Body of pancreas (tissue), 4 donors: ENCODE results near the gene OTOG. TPM values are rescaled to one million over a fixed set of nuclear protein-coding genes. Genes with fewer than 3 reads are reported as not detected.

Experiments
- ATAC-seq: fragments of 150-250 bp; one replicate; pipeline ENCODE4 v1.9.1; 2016
- DNase-seq, 4 donors: peaks; one replicate each; pipeline ENCODE4 v3.0.0-alpha.2; 2019
- H3K27ac ChIP-seq, 4 donors: fragments of 200-600 bp; sonication (generic); 1 replicate in 3 of 4; 2 replicates in 1 of 4; pipeline versions ENCODE4 v1.5.1 to v1.6.1; 2016 to 2019; ENCODE audit warnings: mild to moderate bottlenecking in 1 of 4, mixed read lengths in 1 of 4, moderate library complexity in 1 of 4
- H3K27me3 ChIP-seq, 2 donors: fragments of 200-600 bp; sonication (generic); one replicate each; pipeline ENCODE4 v1.6.0; 2016; ENCODE audit warnings: mild to moderate bottlenecking in 1 of 2
- H3K36me3 ChIP-seq, 2 donors: fragments of 200-600 bp; sonication (generic); replicated peaks in 1 of 2; 2 replicates each; pipeline ENCODE4 v1.5.1; 2016; ENCODE audit warnings: low read depth in 2 of 2; ENCODE audit not compliant: insufficient read depth in 1 of 2
- H3K4me1 ChIP-seq: fragments of 200-600 bp; sonication (generic); one replicate; pipeline ENCODE4 v1.6.0; 2016
- H3K4me3 ChIP-seq, 2 donors: fragments of 200-600 bp; sonication (generic); 1 replicate in 1 of 2; 2 replicates in 1 of 2; pipeline ENCODE4 v1.5.1; 2016 to 2019
- H3K9me3 ChIP-seq, 3 donors: fragments of 200-600 bp; sonication (generic); 1 replicate in 2 of 3; 2 replicates in 1 of 3; pipeline ENCODE4 v1.5.1; 2016
- POLR2A ChIP-seq, 3 donors: fragments of 450-650 bp; IDR thresholded peaks; one replicate each; pipeline ENCODE4 v1.6.1; 2016; ENCODE audit warnings: antibody characterized with exemption in 3 of 3, mild to moderate bottlenecking in 2 of 3
- WGBS, 2 donors: methylation state at CpG; one replicate each; pipeline ENCODE4 v1.1.5; 2017; 5-methylcytosine and 5-hydroxymethylcytosine counted together
- intact Hi-C: fragments of 100-400 bp; cut with DNase I; formaldehyde crosslinking; loops from one replicate; pipeline ENCODE4 v1.15.1; 2023
- total RNA-seq, 2 donors: library from RNA; depleted of rRNA; stranded (reverse); fragments of >200 nt; gene quantifications; one replicate each; pipeline ENCODE4 v1.1.0, GENCODE V29; 2016
- TF ChIP-seq, protein P1 (sequence below), 7 experiments: fragments of 450-650 bp in 4 of 7; fragments of 200-600 bp in 3 of 7; sonication (generic) in 3 of 7; IDR thresholded peaks; one replicate each; pipeline ENCODE4 v1.5.1; 2016 to 2019; ENCODE audit warnings: antibody characterized with exemption in 7 of 7

The OTOG gene
- total RNA-seq, 2 donors from 2014 or later, result not detected

GRCh38 chr11:17512101-17512500 is 35.0 kb upstream of the OTOG start:
- Histone ChIP-seq H3K36me3 (no peaks in the 10 kb centered on the region), H3K4me3 (no peak overlapping the region), H3K4me1 (no peaks in the 10 kb centered on the region), H3K27me3 (no peaks in the 10 kb centered on the region), H3K27ac (no peak overlapping the region), H3K9me3 (no peaks in the 10 kb centered on the region)
- intact Hi-C loops, result no loop called here
- WGBS, 2 donors, result 10 to 15% methylated on average over 2 of the region's 2 CpGs
- DNase-seq, result no peak
- no peak for ATAC-seq
- TF ChIP-seq POLR2A (IDR thresholded peaks at IDR 0.05), result no peak
- TF ChIP-seq, protein P1, sequence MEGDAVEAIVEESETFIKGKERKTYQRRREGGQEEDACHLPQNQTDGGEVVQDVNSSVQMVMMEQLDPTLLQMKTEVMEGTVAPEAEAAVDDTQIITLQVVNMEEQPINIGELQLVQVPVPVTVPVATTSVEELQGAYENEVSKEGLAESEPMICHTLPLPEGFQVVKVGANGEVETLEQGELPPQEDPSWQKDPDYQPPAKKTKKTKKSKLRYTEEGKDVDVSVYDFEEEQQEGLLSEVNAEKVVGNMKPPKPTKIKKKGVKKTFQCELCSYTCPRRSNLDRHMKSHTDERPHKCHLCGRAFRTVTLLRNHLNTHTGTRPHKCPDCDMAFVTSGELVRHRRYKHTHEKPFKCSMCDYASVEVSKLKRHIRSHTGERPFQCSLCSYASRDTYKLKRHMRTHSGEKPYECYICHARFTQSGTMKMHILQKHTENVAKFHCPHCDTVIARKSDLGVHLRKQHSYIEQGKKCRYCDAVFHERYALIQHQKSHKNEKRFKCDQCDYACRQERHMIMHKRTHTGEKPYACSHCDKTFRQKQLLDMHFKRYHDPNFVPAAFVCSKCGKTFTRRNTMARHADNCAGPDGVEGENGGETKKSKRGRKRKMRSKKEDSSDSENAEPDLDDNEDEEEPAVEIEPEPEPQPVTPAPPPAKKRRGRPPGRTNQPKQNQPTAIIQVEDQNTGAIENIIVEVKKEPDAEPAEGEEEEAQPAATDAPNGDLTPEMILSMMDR (IDR thresholded peaks at IDR 0.05), result no peak

DNA sequence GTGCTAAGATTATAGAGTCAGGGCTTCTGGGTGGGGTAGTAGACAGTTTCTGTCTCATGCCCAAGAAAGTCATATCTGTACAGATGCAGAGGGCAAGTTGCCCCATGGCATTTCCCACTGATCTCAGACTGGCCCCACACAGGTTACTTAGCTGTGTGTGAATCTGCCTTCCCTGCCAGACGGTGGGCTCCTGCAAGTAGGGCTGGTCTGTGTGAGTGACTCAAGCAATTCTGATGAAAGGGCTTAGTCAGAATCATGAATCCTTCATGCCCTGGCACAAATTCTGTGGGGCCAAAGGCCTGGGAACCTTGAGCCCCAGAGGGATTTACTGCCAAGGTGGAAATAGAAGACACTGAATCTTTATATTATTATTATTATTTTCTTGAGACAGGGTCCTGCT is 33.2 kb upstream of the OTOG start:
- Histone ChIP-seq H3K4me1 (no peaks in the 10 kb centered on the region), H3K27me3 (no peaks in the 10 kb centered on the region), H3K9me3 (no peaks in the 10 kb centered on the region), H3K4me3 (no peak overlapping the region), H3K36me3 (no peaks in the 10 kb centered on the region), H3K27ac (no peak overlapping the region)
- TF ChIP-seq, protein P1 (IDR thresholded peaks at IDR 0.05), result no peak
- TF ChIP-seq POLR2A (IDR thresholded peaks at IDR 0.05), result no peak
- intact Hi-C loops, result no loop called here
- no peak for ATAC-seq
- no peak for DNase-seq
- WGBS, 2 donors, result 80 to 91% methylated on average over 1 of the region's 1 CpG

- Histone ChIP-seq H3K27ac (no peak overlapping the region), H3K4me3 (no peak overlapping the region), H3K4me1 (no peaks in the 10 kb centered on the region), H3K36me3 (no peaks in the 10 kb centered on the region), H3K9me3 (no peaks in the 10 kb centered on the region), H3K27me3 (no peaks in the 10 kb centered on the region)
- intact Hi-C loops, result no loop called here
- ATAC-seq (no peak), DNase-seq (no peak)
- TF ChIP-seq, protein P1 (IDR thresholded peaks at IDR 0.05), result no peak
- WGBS, 2 donors, result 78 to 80% methylated on average over 4 of the region's 4 CpGs
Observed at GRCh38 chr11:17514476-17514875, 32.6 kb upstream of the OTOG start.

DNA sequence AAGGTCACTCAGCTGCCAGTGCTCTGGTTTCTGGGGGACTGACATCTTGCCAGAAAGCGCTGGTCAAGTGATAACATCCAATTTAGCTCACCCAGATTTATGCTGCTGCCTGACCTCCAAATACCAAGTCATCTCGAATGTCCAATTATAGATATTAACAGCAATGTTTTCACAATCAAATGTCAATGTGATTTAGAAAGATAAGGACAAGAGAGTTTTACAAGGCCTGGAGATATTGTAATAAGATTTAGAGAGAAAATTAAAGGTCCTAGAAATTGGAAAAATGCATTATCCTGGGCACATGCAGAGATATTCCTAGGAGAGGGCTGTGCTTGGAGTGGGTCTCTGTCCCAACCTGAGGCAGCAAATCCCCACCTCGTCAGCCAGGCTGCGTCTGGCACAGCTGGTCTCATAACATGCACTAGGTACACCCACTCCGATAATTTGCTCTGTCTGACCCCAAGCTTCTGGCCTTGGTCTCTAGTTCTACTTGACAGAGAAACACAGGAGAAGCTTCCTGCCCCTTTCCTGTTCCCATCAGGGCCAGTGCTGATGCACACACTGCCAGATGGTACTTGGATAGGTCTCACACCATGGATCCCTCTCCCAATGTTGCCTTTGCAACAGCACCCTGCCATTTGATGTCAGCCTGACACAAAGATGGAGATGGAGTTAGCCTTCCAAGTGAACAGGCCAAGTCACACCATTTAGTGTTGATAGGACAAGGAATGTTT is 31.4 kb upstream of the OTOG start:
- H3K27me3 ChIP-seq, result no peaks in the 10 kb centered on the region
- TF ChIP-seq, protein P1 (IDR thresholded peaks at IDR 0.05), result no peak
- no peak for TF ChIP-seq POLR2A (IDR thresholded peaks at IDR 0.05)
- no peaks in the 10 kb centered on the region for H3K9me3 ChIP-seq
- no peak overlapping the region for H3K27ac ChIP-seq
- H3K4me3 ChIP-seq, result no peak overlapping the region
- 67 to 71% methylated on average over 5 of the region's 5 CpGs for WGBS, 2 donors
- no peaks in the 10 kb centered on the region for H3K4me1 ChIP-seq
- intact Hi-C loops, result no loop called here
- ATAC-seq, result no peak
- no peaks in the 10 kb centered on the region for H3K36me3 ChIP-seq
- no peak for DNase-seq

GRCh38 chr11:17516551-17517150 is 30.4 kb upstream of the OTOG start:
- DNase-seq (no peak), ATAC-seq (no peak)
- Histone ChIP-seq H3K36me3 (no peaks in the 10 kb centered on the region), H3K27me3 (no peaks in the 10 kb centered on the region), H3K4me1 (no peaks in the 10 kb centered on the region), H3K27ac (no peak overlapping the region), H3K9me3 (no peaks in the 10 kb centered on the region), H3K4me3 (no peak overlapping the region)
- 85 to 93% methylated on average over 7 of the region's 7 CpGs for WGBS, 2 donors
- intact Hi-C loops, result no loop called here
- TF ChIP-seq POLR2A (IDR thresholded peaks at IDR 0.05), result no peak
- TF ChIP-seq, protein P1 (IDR thresholded peaks at IDR 0.05), result no peak
